HG02678 (cell line): Measurements from ENCODE around the gene CDC42BPA.

Experiments used
- ATAC-seq: cut with Tn5 transposase; IDR thresholded peaks from one replicate; pipeline ENCODE4 v1.9.1; 2021; ENCODE audit warnings: mild to moderate bottlenecking, moderate library complexity; ENCODE audit not compliant: unreplicated experiment

CDC42BPA gene

GRCh38 chr1:227070638-227071285, 247.5 kb downstream of the CDC42BPA start:
- ATAC-seq = no peak

GRCh38 chr1:227069490-227069889, 248.8 kb downstream of the CDC42BPA start:
- ATAC-seq = no peak

GRCh38 chr1:227068883-227069282, 249.4 kb downstream of the CDC42BPA start:
- no peak for ATAC-seq

GRCh38 chr1:227066999-227067398, 251.3 kb downstream of the CDC42BPA start:
- no peak for ATAC-seq

GRCh38 chr1:227065311-227065710, 253.0 kb downstream of the CDC42BPA start:
- ATAC-seq = no peak

GRCh38 chr1:227062306-227062705, 256.0 kb downstream of the CDC42BPA start:
- ATAC-seq = no peak

- ATAC-seq = no peak
Observed at GRCh38 chr1:227059076-227059475, 259.2 kb downstream of the CDC42BPA start.

- no peak for ATAC-seq
Observed at GRCh38 chr1:227058321-227058751, 260.0 kb downstream of the CDC42BPA start.

GRCh38 chr1:227049253-227049652, 269.0 kb downstream of the CDC42BPA start:
- ATAC-seq = no peak

- no peak for ATAC-seq
Observed at GRCh38 chr1:227043755-227044154, 274.5 kb downstream of the CDC42BPA start.

GRCh38 chr1:227042292-227042691, 276.0 kb downstream of the CDC42BPA start:
- no peak for ATAC-seq

GRCh38 chr1:227038401-227038800, 279.9 kb downstream of the CDC42BPA start:
- ATAC-seq = no peak

GRCh38 chr1:227037121-227037520, 281.2 kb downstream of the CDC42BPA start:
- ATAC-seq = no peak

GRCh38 chr1:227035316-227035715, 283.0 kb downstream of the CDC42BPA start:
- no peak for ATAC-seq

- no peak for ATAC-seq
Observed at GRCh38 chr1:227033880-227034279, 284.4 kb downstream of the CDC42BPA start.

- no peak for ATAC-seq
Observed at GRCh38 chr1:227032396-227032795, 285.9 kb downstream of the CDC42BPA start.

- ATAC-seq = no peak
Observed at GRCh38 chr1:227016990-227017389, 301.3 kb downstream of the CDC42BPA start.

GRCh38 chr1:227010645-227011044, 307.6 kb downstream of the CDC42BPA start:
- no peak for ATAC-seq

- ATAC-seq = no peak
Observed at GRCh38 chr1:227009937-227010336, 308.4 kb downstream of the CDC42BPA start.

GRCh38 chr1:227006226-227006796, 312.0 kb downstream of the CDC42BPA start:
- ATAC-seq = no peak

- ATAC-seq = no peak
Observed at GRCh38 chr1:227004796-227005195, 313.5 kb downstream of the CDC42BPA start.

GRCh38 chr1:227003165-227003564, 315.1 kb downstream of the CDC42BPA start:
- ATAC-seq = no peak

GRCh38 chr1:227002531-227003049, 315.7 kb downstream of the CDC42BPA start:
- ATAC-seq = no peak
